HG03196 (cell line): Measurements from ENCODE around the gene ROCK2.

ENCODE experiments used
- ATAC-seq: cut with Tn5 transposase; IDR thresholded peaks from one replicate; pipeline ENCODE4 v1.9.1; 2021; ENCODE audit not compliant: unreplicated experiment

Gene ROCK2

GRCh38 chr2:11132036-11132671, 212.3 kb downstream of the ROCK2 start:
- ATAC-seq = no peak

DNA sequence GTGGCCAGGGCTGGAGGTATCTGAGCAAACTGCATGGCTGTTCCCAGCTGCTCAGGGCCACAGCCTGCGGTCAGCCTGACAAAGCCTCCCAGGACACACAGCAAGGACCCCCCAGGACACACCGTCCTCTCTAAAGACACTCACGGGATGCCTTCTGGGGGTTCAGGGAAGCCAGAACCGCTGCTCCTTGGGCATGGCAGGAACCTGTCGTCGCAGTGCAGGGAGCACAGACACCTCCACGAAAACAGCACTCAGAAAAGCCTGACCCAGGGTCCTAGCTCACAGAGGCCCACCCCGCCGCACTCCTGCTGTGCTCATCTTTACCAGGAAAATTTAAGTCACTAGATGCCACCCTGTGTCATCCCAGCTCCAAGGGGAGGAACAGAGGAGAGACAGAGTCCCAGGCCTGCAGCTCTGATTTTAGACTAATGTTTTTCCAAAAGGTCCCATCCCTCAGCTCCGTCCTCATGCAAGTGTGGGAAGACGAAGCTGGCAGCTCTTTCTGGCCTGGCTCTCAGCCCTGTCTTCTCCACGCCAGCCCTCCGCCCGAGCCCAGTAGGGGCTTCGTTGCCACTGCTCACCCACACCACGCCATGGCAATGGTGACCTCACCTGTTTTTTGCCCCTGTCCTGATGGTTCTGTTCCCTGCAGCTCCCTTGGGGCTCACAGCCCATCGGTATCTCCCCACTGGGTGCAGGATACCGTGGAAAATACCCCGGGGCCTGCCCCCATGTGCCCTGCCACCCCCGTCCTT, 213.1 kb downstream of the ROCK2 start:
- ATAC-seq = no peak
